Muscle layer of colon (tissue), 2 donors: Measurements from ENCODE around the gene COG1.

Experiments
- H3K27ac ChIP-seq: one replicate; pipeline ENCODE4 v1.7.0; 2013; ENCODE audit warnings: low read depth, mild to moderate bottlenecking, low read length, moderate library complexity
- H3K27me3 ChIP-seq, 2 donors: one replicate each; pipeline ENCODE4 v1.7.0; 2013; ENCODE audit warnings: low read length in 2 of 2, mild to moderate bottlenecking in 2 of 2; ENCODE audit not compliant: insufficient read depth in 2 of 2, control insufficient read depth in 1 of 2
- H3K36me3 ChIP-seq: one replicate; pipeline ENCODE4 v1.7.0; 2013; ENCODE audit warnings: mild to moderate bottlenecking, low read length; ENCODE audit not compliant: insufficient read depth
- H3K4me1 ChIP-seq: one replicate; pipeline ENCODE4 v1.7.0; 2013; ENCODE audit warnings: mild to moderate bottlenecking, low read length; ENCODE audit not compliant: insufficient read depth
- H3K4me3 ChIP-seq, 2 donors: one replicate each; pipeline ENCODE4 v1.7.0; 2013; ENCODE audit warnings: low read length in 2 of 2, low read depth in 1 of 2, mild to moderate bottlenecking in 1 of 2, moderate library complexity in 1 of 2
- H3K9ac ChIP-seq: one replicate; pipeline ENCODE4 v1.7.0; 2013; ENCODE audit warnings: low read length
- H3K9me3 ChIP-seq: one replicate; pipeline ENCODE4 v1.7.0; 2013; ENCODE audit warnings: mild to moderate bottlenecking, low read length
- donor health status: abdominal sarcoma.
- donor health status: Adenocarcinoma of cecum.

The COG1 gene

GRCh38 chr17:73192206-73192893 is 505 bp upstream of the COG1 start:
- H3K9me3 ChIP-seq: no peaks in the 10 kb centered on the region
- H3K9ac ChIP-seq: no peak overlapping the region
- peak overlapping the region; percentile 85 for H3K27ac ChIP-seq
- H3K36me3 ChIP-seq: peaks cover 11% of the 10 kb centered on the region
- no peaks in the 10 kb centered on the region for H3K27me3 ChIP-seq
- peak overlapping the region; percentile 56 to 62 for H3K4me3 ChIP-seq
- H3K4me1 ChIP-seq: peaks cover 16% of the 10 kb centered on the region

GRCh38 chr17:73194514-73195222 is 1.8 kb downstream of the COG1 start:
- no peak overlapping the region for H3K27ac ChIP-seq
- H3K27me3 ChIP-seq: no peaks in the 10 kb centered on the region
- H3K4me1 ChIP-seq: peaks cover 16% of the 10 kb centered on the region
- no peak overlapping the region for H3K9ac ChIP-seq
- no peak overlapping the region for H3K4me3 ChIP-seq
- no peaks in the 10 kb centered on the region for H3K9me3 ChIP-seq
- peaks cover 33% of the 10 kb centered on the region for H3K36me3 ChIP-seq

- H3K4me3 ChIP-seq: no peak overlapping the region
- no peak overlapping the region for H3K9ac ChIP-seq
- no peaks in the 10 kb centered on the region for H3K27me3 ChIP-seq
- no peaks in the 10 kb centered on the region for H3K9me3 ChIP-seq
- no peak overlapping the region for H3K27ac ChIP-seq
- H3K36me3 ChIP-seq: peaks cover 51% of the 10 kb centered on the region
- H3K4me1 ChIP-seq: peaks cover 16% of the 10 kb centered on the region
These were observed 3.6 kb downstream of the COG1 start for GRCh38 chr17:73196500-73196899.

- no peak overlapping the region for H3K27ac ChIP-seq
- H3K9me3 ChIP-seq: no peaks in the 10 kb centered on the region
- peaks cover 55% of the 10 kb centered on the region for H3K36me3 ChIP-seq
- H3K4me3 ChIP-seq: no peak overlapping the region
- H3K27me3 ChIP-seq: no peaks in the 10 kb centered on the region
- peaks cover 16% of the 10 kb centered on the region for H3K4me1 ChIP-seq
- no peak overlapping the region for H3K9ac ChIP-seq
These were observed 4.3 kb downstream of the COG1 start for GRCh38 chr17:73197161-73197560.

- Histone ChIP-seq H3K36me3 (peaks cover 67% of the 10 kb centered on the region), H3K9me3 (no peaks in the 10 kb centered on the region), H3K27ac (no peak overlapping the region), H3K4me1 (peaks cover 16% of the 10 kb centered on the region), H3K4me3 (no peak overlapping the region), H3K9ac (no peak overlapping the region), H3K27me3 (no peaks in the 10 kb centered on the region)
These were observed 5.5 kb downstream of the COG1 start for GRCh38 chr17:73198201-73198929.

- H3K9ac ChIP-seq: no peak overlapping the region
- no peaks in the 10 kb centered on the region for H3K9me3 ChIP-seq
- H3K4me3 ChIP-seq: no peak overlapping the region
- H3K36me3 ChIP-seq: peaks cover 72% of the 10 kb centered on the region
- H3K27me3 ChIP-seq: no peaks in the 10 kb centered on the region
- H3K27ac ChIP-seq: no peak overlapping the region
- H3K4me1 ChIP-seq: peaks cover 11% of the 10 kb centered on the region
These were observed 6.0 kb downstream of the COG1 start for GRCh38 chr17:73198930-73199260.

GRCh38 chr17:73199751-73200317 is 7.0 kb downstream of the COG1 start:
- H3K4me1 ChIP-seq: peaks cover 9% of the 10 kb centered on the region
- H3K4me3 ChIP-seq: no peak overlapping the region
- no peaks in the 10 kb centered on the region for H3K27me3 ChIP-seq
- H3K9me3 ChIP-seq: no peaks in the 10 kb centered on the region
- H3K9ac ChIP-seq: no peak overlapping the region
- peaks cover 78% of the 10 kb centered on the region for H3K36me3 ChIP-seq
- H3K27ac ChIP-seq: no peak overlapping the region

GRCh38 chr17:73200476-73200875 is 7.6 kb downstream of the COG1 start:
- Histone ChIP-seq H3K4me1 (peaks cover 6% of the 10 kb centered on the region), H3K9me3 (no peaks in the 10 kb centered on the region), H3K27ac (no peak overlapping the region), H3K9ac (no peak overlapping the region), H3K27me3 (no peaks in the 10 kb centered on the region), H3K4me3 (no peak overlapping the region), H3K36me3 (peaks cover 84% of the 10 kb centered on the region)

GRCh38 chr17:73201215-73202069 is 8.6 kb downstream of the COG1 start:
- peaks cover 92% of the 10 kb centered on the region for H3K36me3 ChIP-seq
- H3K27me3 ChIP-seq: no peaks in the 10 kb centered on the region
- H3K9ac ChIP-seq: no peak overlapping the region
- H3K4me3 ChIP-seq: no peak overlapping the region
- H3K4me1 ChIP-seq: no peaks in the 10 kb centered on the region
- no peak overlapping the region for H3K27ac ChIP-seq
- no peaks in the 10 kb centered on the region for H3K9me3 ChIP-seq

GRCh38 chr17:73203135-73203787 is 10.4 kb downstream of the COG1 start:
- Histone ChIP-seq H3K27ac (no peak overlapping the region), H3K9me3 (no peaks in the 10 kb centered on the region), H3K4me3 (no peak overlapping the region), H3K27me3 (no peaks in the 10 kb centered on the region), H3K9ac (no peak overlapping the region), H3K36me3 (peaks cover 91% of the 10 kb centered on the region), H3K4me1 (no peaks in the 10 kb centered on the region)
